ENCODE results near the gene SLC25A36. TPM values are rescaled to one million over a fixed set of nuclear protein-coding genes. Genes with fewer than 3 reads are reported as not detected.

SLC25A36 gene
- total RNA-seq, 2 experiments from 2014 or later = 71.8 to 81.3 TPM

GRCh38 chr3:140898340-140899180 is 43.1 kb upstream of the SLC25A36 start:
- CTCF ChIA-PET (ENCODE audit: unreplicated experiment) = no interaction called here
- Histone ChIP-seq H3K4me3 (ENCODE audit: low read depth, low read length, poor library complexity, severe bottlenecking) (no peak overlapping the region), H3K79me2 (ENCODE audit: insufficient read depth, low read depth, low read length) (no peaks in the 10 kb centered on the region), H3K27ac (ENCODE audit: low read depth, low read length, poor library complexity, severe bottlenecking) (no peak overlapping the region), H3K4me1 (ENCODE audit: insufficient read depth, low read length, poor library complexity, severe bottlenecking) (no peaks in the 10 kb centered on the region), H3K9me2 (ENCODE audit: insufficient read depth, low read length) (no peaks in the 10 kb centered on the region), H3K9me3 (ENCODE audit: low read length) (no peaks in the 10 kb centered on the region), H3K4me2 (ENCODE audit: low read length) (no peak overlapping the region), H2AFZ (ENCODE audit: low read length) (no peak overlapping the region), H3K36me3 (ENCODE audit: insufficient read depth, low read length) (no peaks in the 10 kb centered on the region), H4K20me1 (ENCODE audit: insufficient read depth, low read length) (no peaks in the 10 kb centered on the region)
- peak; percentile 62 for DNase-seq (ENCODE audit: low spot score)
- POLR2A ChIA-PET = interaction anchor here (0.7 kb wide), 2 partner anchors 15 to 177 kb away, joined by 3 to 4 read pairs; no protein-coding TSS in a partner anchor
- TF ChIP-seq EZH2phosphoT487 (IDR thresholded peaks at IDR 0.05; ENCODE audit: borderline replicate concordance, low read depth, low read length) (no peak), CTCF (conservative IDR thresholded peaks at IDR 0.05; ENCODE audit: low read length) (peak; percentile 88)
- BruUV-seq (replicated peaks) = no TSS peak
- intact Hi-C loops (cut with micrococcal nuclease; ENCODE audit: unreplicated experiment) = loop anchor here (1.0 to 5.0 kb wide), 3 partner anchors 74 to 294 kb away; no protein-coding TSS in a partner anchor

- ChIA-PET CTCF (ENCODE audit: unreplicated experiment) (no interaction called here), POLR2A (interaction anchor here (0.7 kb wide), 1 partner anchor 177 kb away, joined by 3 read pairs; no protein-coding TSS in a partner anchor)
- Histone ChIP-seq H3K79me2 (ENCODE audit: insufficient read depth, low read depth, low read length) (no peaks in the 10 kb centered on the region), H3K9me3 (ENCODE audit: low read length) (no peaks in the 10 kb centered on the region), H3K4me2 (ENCODE audit: low read length) (no peak overlapping the region), H3K9me2 (ENCODE audit: insufficient read depth, low read length) (no peaks in the 10 kb centered on the region), H3K4me1 (ENCODE audit: insufficient read depth, low read length, poor library complexity, severe bottlenecking) (no peaks in the 10 kb centered on the region), H2AFZ (ENCODE audit: low read length) (no peak overlapping the region), H3K36me3 (ENCODE audit: insufficient read depth, low read length) (no peaks in the 10 kb centered on the region), H3K4me3 (ENCODE audit: low read depth, low read length, poor library complexity, severe bottlenecking) (no peak overlapping the region), H4K20me1 (ENCODE audit: insufficient read depth, low read length) (no peaks in the 10 kb centered on the region), H3K27ac (ENCODE audit: low read depth, low read length, poor library complexity, severe bottlenecking) (no peak overlapping the region)
- intact Hi-C loops (cut with micrococcal nuclease; ENCODE audit: unreplicated experiment) = loop anchor here (5.0 kb wide), 1 partner anchor 73 kb away; no protein-coding TSS in a partner anchor
- TF ChIP-seq EZH2phosphoT487 (IDR thresholded peaks at IDR 0.05; ENCODE audit: borderline replicate concordance, low read depth, low read length) = no peak
- no peak for TF ChIP-seq CTCF (conservative IDR thresholded peaks at IDR 0.05; ENCODE audit: low read length)
- no peak for DNase-seq (ENCODE audit: low spot score)
- BruUV-seq (replicated peaks) = no TSS peak
These were observed 42.3 kb upstream of the SLC25A36 start for GRCh38 chr3:140899363-140899762.

- CTCF ChIA-PET (ENCODE audit: unreplicated experiment) = no interaction called here
- DNase-seq (ENCODE audit: low spot score) = no peak
- H3K4me3 ChIP-seq (ENCODE audit: low read depth, low read length, poor library complexity, severe bottlenecking) = no peak overlapping the region
These were observed 38.8 kb upstream of the SLC25A36 start for GRCh38 chr3:140902791-140903190.

More at GRCh38 chr3:140902791-140903190, 38.8 kb upstream of the SLC25A36 start:
- no peaks in the 10 kb centered on the region for H3K4me1 ChIP-seq (ENCODE audit: insufficient read depth, low read length, poor library complexity, severe bottlenecking)
- POLR2A ChIA-PET = no interaction called here
- H4K20me1 ChIP-seq (ENCODE audit: insufficient read depth, low read length) = no peaks in the 10 kb centered on the region
- H3K4me2 ChIP-seq (ENCODE audit: low read length) = no peak overlapping the region
- no peak overlapping the region for H2AFZ ChIP-seq (ENCODE audit: low read length)
- no peak overlapping the region for H3K27ac ChIP-seq (ENCODE audit: low read depth, low read length, poor library complexity, severe bottlenecking)
- no peaks in the 10 kb centered on the region for H3K9me3 ChIP-seq (ENCODE audit: low read length)
- BruUV-seq (replicated peaks) = no TSS peak
- no peak for TF ChIP-seq EZH2phosphoT487 (IDR thresholded peaks at IDR 0.05; ENCODE audit: borderline replicate concordance, low read depth, low read length)
- intact Hi-C loops (cut with micrococcal nuclease; ENCODE audit: unreplicated experiment) = no loop called here
- H3K79me2 ChIP-seq (ENCODE audit: insufficient read depth, low read depth, low read length) = no peaks in the 10 kb centered on the region
- H3K9me2 ChIP-seq (ENCODE audit: insufficient read depth, low read length) = no peaks in the 10 kb centered on the region
- no peaks in the 10 kb centered on the region for H3K36me3 ChIP-seq (ENCODE audit: insufficient read depth, low read length)
